Neural progenitor cell (in vitro differentiated cells): ENCODE results near the gene GCSAM.

Source experiments
- EZH2 ChIP-seq: fragments of 200-600 bp; sonication (generic); IDR thresholded peaks from 2 replicates; pipeline ENCODE4 v1.6.1; 2017; ENCODE audit warnings: antibody characterized with exemption, mild to moderate bottlenecking, moderate library complexity
- EZH2phosphoT487 ChIP-seq: fragments of 200-600 bp; sonication (generic); IDR thresholded peaks from 2 replicates; pipeline ENCODE4 v1.6.1; 2017; ENCODE audit warnings: antibody characterized with exemption
- TF ChIP-seq, protein P1 (sequence below): fragments of 200-600 bp; sonication (generic); IDR thresholded peaks from 2 replicates; pipeline ENCODE4 v1.5.1; 2017; ENCODE audit warnings: antibody characterized with exemption, mild to moderate bottlenecking

DNA sequence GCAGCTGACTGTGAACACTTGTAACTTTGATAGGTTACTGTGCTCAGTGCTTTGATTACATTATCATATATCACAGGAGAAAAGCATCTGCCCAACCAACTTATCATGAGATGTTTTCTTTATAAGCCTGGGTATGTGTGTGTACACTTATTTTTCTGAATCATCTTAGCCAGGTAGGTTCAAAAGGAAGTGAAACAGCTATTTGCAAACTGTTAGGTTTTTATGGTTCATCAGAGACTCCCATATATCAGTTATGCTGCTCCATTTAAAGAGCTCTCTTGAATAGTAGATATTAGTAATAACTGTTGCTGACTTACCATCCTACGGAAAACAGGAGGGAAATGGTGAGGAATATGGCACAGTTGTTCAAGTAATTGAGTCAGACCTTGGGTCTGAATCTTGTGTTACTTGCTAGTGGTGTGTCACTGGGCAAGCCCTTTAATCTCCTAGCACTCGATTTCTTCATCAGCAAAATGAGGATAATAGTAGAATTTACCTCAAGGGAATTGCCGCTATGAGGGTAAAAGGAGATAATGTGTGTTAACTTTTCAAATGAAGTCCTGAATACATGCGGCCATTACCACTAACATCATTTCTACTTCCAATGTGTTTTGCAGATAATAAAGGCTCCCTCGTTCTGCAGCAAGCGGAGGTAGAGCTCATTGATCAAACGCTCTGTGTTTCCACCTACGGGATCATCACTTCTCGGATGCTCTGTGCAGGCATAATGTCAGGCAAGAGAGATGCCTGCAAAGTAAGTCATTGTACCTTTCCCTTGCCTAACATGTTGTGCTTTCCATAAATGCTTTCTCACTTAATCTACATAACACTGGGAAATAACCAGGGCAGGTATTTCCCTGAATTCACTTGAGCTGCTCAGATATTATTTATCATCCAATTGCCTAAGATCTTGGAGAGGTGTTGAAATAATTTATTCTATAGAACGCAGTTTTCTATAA lies 54.6 kb downstream of the GCSAM start:
- TF ChIP-seq, protein P1, sequence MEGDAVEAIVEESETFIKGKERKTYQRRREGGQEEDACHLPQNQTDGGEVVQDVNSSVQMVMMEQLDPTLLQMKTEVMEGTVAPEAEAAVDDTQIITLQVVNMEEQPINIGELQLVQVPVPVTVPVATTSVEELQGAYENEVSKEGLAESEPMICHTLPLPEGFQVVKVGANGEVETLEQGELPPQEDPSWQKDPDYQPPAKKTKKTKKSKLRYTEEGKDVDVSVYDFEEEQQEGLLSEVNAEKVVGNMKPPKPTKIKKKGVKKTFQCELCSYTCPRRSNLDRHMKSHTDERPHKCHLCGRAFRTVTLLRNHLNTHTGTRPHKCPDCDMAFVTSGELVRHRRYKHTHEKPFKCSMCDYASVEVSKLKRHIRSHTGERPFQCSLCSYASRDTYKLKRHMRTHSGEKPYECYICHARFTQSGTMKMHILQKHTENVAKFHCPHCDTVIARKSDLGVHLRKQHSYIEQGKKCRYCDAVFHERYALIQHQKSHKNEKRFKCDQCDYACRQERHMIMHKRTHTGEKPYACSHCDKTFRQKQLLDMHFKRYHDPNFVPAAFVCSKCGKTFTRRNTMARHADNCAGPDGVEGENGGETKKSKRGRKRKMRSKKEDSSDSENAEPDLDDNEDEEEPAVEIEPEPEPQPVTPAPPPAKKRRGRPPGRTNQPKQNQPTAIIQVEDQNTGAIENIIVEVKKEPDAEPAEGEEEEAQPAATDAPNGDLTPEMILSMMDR = no peak
- TF ChIP-seq EZH2 (no peak), EZH2phosphoT487 (no peak)
